Measurements from ENCODE around the gene ADAMTS12. TPM values are rescaled to one million over a fixed set of nuclear protein-coding genes. Genes with fewer than 3 reads are reported as not detected.

ADAMTS12 gene
- total and polyA plus RNA-seq, 4 donors: 0.49 to 6.4 (median 2.3) TPM

GRCh38 chr5:33608344-33609041, 283.3 kb downstream of the ADAMTS12 start:
- no peak overlapping the region for H3K27ac ChIP-seq (ENCODE audit: low read depth in 1 of 2, low read length in 2 of 2)
- DNase-seq (ENCODE audit: low spot score): no peak
- 44% methylated on average over 8 of the region's 8 CpGs for WGBS
- no peak overlapping the region for H3K4me3 ChIP-seq (ENCODE audit: low read depth in 1 of 3, low read length in 3 of 3)
- H3K36me3 ChIP-seq (ENCODE audit: control insufficient read depth in 4 of 4, insufficient read depth in 3 of 4, low read depth in 1 of 4, low read length in 3 of 4): no peaks in the 10 kb centered on the region
- no peaks in the 10 kb centered on the region for H3K9me3 ChIP-seq (ENCODE audit: control insufficient read depth in 4 of 4, low read length in 3 of 4)
- H3K9ac ChIP-seq (ENCODE audit: low read depth in 1 of 2, low read length in 2 of 2): no peak overlapping the region
- no peaks in the 10 kb centered on the region for H3K27me3 ChIP-seq (ENCODE audit: control insufficient read depth in 4 of 4, insufficient read depth in 4 of 4, low read length in 3 of 4)
- TF ChIP-seq JUND (IDR thresholded peaks at IDR 0.05) (no peak), GABPA (IDR thresholded peaks at IDR 0.05 in 1 of 2, conservative IDR thresholded peaks at IDR 0.05 in 1 of 2) (no peak), ATF3 (IDR thresholded peaks at IDR 0.05) (no peak), HNF4A (conservative IDR thresholded peaks at IDR 0.05) (no peak), TAF1 (conservative IDR thresholded peaks at IDR 0.05) (no peak), RAD21 (IDR thresholded peaks at IDR 0.05) (no peak), ZBTB33 (IDR thresholded peaks at IDR 0.05) (no peak), EGR1 (IDR thresholded peaks at IDR 0.05; ENCODE audit: low read depth in 2 of 2) (no peak), MAX (IDR thresholded peaks at IDR 0.05) (no peak), YY1 (IDR thresholded peaks at IDR 0.05) (no peak), NR2F2 (IDR thresholded peaks at IDR 0.05) (no peak), SP1 (IDR thresholded peaks at IDR 0.05) (no peak), HNF4G (IDR thresholded peaks at IDR 0.05) (no peak), REST (IDR thresholded peaks at IDR 0.05) (no peak), FOXA2 (IDR thresholded peaks at IDR 0.05) (no peak), RXRA (IDR thresholded peaks at IDR 0.05) (no peak)
- TF ChIP-seq, protein P1, sequence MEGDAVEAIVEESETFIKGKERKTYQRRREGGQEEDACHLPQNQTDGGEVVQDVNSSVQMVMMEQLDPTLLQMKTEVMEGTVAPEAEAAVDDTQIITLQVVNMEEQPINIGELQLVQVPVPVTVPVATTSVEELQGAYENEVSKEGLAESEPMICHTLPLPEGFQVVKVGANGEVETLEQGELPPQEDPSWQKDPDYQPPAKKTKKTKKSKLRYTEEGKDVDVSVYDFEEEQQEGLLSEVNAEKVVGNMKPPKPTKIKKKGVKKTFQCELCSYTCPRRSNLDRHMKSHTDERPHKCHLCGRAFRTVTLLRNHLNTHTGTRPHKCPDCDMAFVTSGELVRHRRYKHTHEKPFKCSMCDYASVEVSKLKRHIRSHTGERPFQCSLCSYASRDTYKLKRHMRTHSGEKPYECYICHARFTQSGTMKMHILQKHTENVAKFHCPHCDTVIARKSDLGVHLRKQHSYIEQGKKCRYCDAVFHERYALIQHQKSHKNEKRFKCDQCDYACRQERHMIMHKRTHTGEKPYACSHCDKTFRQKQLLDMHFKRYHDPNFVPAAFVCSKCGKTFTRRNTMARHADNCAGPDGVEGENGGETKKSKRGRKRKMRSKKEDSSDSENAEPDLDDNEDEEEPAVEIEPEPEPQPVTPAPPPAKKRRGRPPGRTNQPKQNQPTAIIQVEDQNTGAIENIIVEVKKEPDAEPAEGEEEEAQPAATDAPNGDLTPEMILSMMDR (IDR thresholded peaks at IDR 0.05; ENCODE audit: low read depth, low read length, missing input control): no peak
- H3K4me1 ChIP-seq (ENCODE audit: control insufficient read depth in 4 of 4, insufficient read depth in 4 of 4, low read length in 3 of 4): no peaks in the 10 kb centered on the region

All from liver (tissue), 9 donors.